Measurements from ENCODE around the gene GPRC5A.

DNA sequence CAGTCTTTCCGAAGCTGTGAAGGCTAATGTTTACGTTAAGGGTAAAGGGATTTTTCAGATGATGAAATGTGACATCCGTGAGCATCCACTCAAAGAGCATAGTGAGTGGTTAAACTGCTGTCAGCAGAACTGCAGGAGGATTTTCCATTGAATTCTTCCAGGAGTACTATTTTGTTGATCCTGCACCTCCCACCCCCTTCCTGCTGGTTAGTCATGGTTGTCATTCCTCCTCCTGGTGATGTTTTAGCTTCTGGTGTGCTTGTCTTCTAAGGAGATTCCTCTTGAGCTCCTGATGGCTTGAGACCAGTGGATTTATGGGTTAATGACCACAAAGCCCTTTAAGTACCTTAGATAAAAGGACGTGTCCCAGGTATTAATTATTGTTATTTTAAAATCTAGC is 63.0 kb downstream of the GPRC5A start:
- TF ChIP-seq, protein P1, sequence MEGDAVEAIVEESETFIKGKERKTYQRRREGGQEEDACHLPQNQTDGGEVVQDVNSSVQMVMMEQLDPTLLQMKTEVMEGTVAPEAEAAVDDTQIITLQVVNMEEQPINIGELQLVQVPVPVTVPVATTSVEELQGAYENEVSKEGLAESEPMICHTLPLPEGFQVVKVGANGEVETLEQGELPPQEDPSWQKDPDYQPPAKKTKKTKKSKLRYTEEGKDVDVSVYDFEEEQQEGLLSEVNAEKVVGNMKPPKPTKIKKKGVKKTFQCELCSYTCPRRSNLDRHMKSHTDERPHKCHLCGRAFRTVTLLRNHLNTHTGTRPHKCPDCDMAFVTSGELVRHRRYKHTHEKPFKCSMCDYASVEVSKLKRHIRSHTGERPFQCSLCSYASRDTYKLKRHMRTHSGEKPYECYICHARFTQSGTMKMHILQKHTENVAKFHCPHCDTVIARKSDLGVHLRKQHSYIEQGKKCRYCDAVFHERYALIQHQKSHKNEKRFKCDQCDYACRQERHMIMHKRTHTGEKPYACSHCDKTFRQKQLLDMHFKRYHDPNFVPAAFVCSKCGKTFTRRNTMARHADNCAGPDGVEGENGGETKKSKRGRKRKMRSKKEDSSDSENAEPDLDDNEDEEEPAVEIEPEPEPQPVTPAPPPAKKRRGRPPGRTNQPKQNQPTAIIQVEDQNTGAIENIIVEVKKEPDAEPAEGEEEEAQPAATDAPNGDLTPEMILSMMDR (IDR thresholded peaks at IDR 0.05): no peak
- no peak for TF ChIP-seq POLR2A (IDR thresholded peaks at IDR 0.05)
